HepG2 (cell line): ENCODE measurements around the gene SOX5. TPM values are rescaled to one million over a fixed set of nuclear protein-coding genes. Genes with fewer than 3 reads are reported as not detected.

ENCODE experiments used
- ATAC-seq: fragments of 200-7000 bp; cut with Tn5 transposase; 3 replicates; pipeline ENCODE4 v1.9.1; 2020; ENCODE audit warnings: mild to moderate bottlenecking, moderate library complexity
- BruUV-seq: library from RNA; stranded (reverse); fragments of 400-500 nt; replicated peaks from 2 replicates; lab custom pipeline; 2021; lab: Mats Ljungman, UMichigan
- CTCF ChIA-PET: fragments of 300-600 bp; formaldehyde crosslinking; extraction: SDS; loops from one replicate; lab custom pipeline; 2021; ENCODE audit warnings: low total read pairs, inconsistent platforms, low intra/inter-chr PET ratio; lab: Yijun Ruan, JAX
- POLR2A ChIA-PET: fragments of 350-600 bp; sonication (Branson Sonifier 250); formaldehyde crosslinking; loops from one replicate; lab custom pipeline; 2020; ENCODE audit warnings: antibody characterized with exemption, inconsistent platforms; lab: Yijun Ruan, JAX
- DNase-seq: peaks from one replicate; pipeline ENCODE4 v3.0.0-alpha.2; 2015; ENCODE audit warnings: low spot score
- FAIRE-seq: peaks from 3 replicates; lab custom pipeline; 2011; peaks lifted over from hg19 to GRCh38; lab: Jason Lieb, UNC
- H2AFZ ChIP-seq: one replicate; pipeline ENCODE4 v1.6.1; 2011; ENCODE audit warnings: low read length, inconsistent platforms
- H3K27ac ChIP-seq: fragments of 300-600 bp; 3 replicates; pipeline ENCODE4 v1.8.0; 2011; ENCODE audit warnings: mixed run types, mild to moderate bottlenecking, mixed read lengths, low read length, inconsistent platforms; ENCODE audit not compliant: insufficient read depth; ENCODE audit errors: extremely low read length
- H3K27me3 ChIP-seq, 2 experiments: fragments of 200-600 bp in 1 of 2; 2 replicates in 1 of 2; 3 replicates in 1 of 2; pipeline versions ENCODE4 v1.6.0 to v1.8.0; 2011; ENCODE audit warnings: low read length in 2 of 2, mild to moderate bottlenecking in 2 of 2, moderate library complexity in 2 of 2, inconsistent platforms in 1 of 2; ENCODE audit not compliant: insufficient read depth in 2 of 2, control insufficient read depth in 1 of 2
- H3K36me3 ChIP-seq, 2 experiments: fragments of 200-600 bp in 1 of 2; replicated peaks in 1 of 2; 2 replicates in 1 of 2; 3 replicates in 1 of 2; pipeline versions ENCODE4 v1.5.1 to v1.8.0; 2011; ENCODE audit warnings: low read length in 2 of 2, inconsistent platforms in 1 of 2; ENCODE audit not compliant: insufficient read depth in 2 of 2, control insufficient read depth in 1 of 2
- H3K4me1 ChIP-seq: 2 replicates; pipeline ENCODE4 v1.5.1; 2012; ENCODE audit warnings: low read length, inconsistent platforms; ENCODE audit not compliant: insufficient read depth
- H3K4me2 ChIP-seq: 2 replicates; pipeline ENCODE4 v1.6.0; 2011; ENCODE audit warnings: low read depth, low read length, inconsistent platforms
- H3K4me3 ChIP-seq, 3 experiments: fragments of 200-600 bp in 1 of 3; sonication (generic), shearing (Covaris generic) in 1 of 3; replicated peaks in 1 of 3; 2 replicates each; pipeline ENCODE4 v1.5.1; 2011 to 2016; ENCODE audit warnings: low read length in 3 of 3, inconsistent platforms in 2 of 3, low read depth in 2 of 3, mild to moderate bottlenecking in 2 of 3, control low read depth in 1 of 3, mixed read lengths in 1 of 3; ENCODE audit not compliant: insufficient read depth in 1 of 3
- H3K79me2 ChIP-seq: one replicate; pipeline ENCODE4 v1.6.1; 2011; ENCODE audit warnings: low read length, inconsistent platforms; ENCODE audit not compliant: insufficient read depth
- H3K9ac ChIP-seq: 2 replicates; pipeline ENCODE4 v1.6.0; 2011; ENCODE audit warnings: mild to moderate bottlenecking, low read depth, low read length, inconsistent platforms; ENCODE audit not compliant: insufficient read depth
- H3K9me3 ChIP-seq: 2 replicates; pipeline ENCODE4 v1.5.1; 2012; ENCODE audit warnings: mild to moderate bottlenecking, low read length
- H4K20me1 ChIP-seq: 2 replicates; pipeline ENCODE4 v1.6.0; 2011; ENCODE audit warnings: inconsistent platforms, mild to moderate bottlenecking, low read length, moderate library complexity; ENCODE audit not compliant: insufficient read depth
- ATF7 ChIP-seq, 2 experiments: fragments of 450-650 bp in 1 of 2; sonication (generic) in 1 of 2; formaldehyde crosslinking in 1 of 2; IDR thresholded peaks; 2 replicates each; pipeline versions ENCODE4 v1.4.0 to v1.6.1; 2016 to 2020; ENCODE audit warnings: antibody characterized with exemption in 1 of 2, mild to moderate bottlenecking in 1 of 2, missing genetic modification reagents in 1 of 2
- FUBP1 ChIP-seq: sonication (generic); formaldehyde crosslinking; IDR thresholded peaks from 2 replicates; pipeline ENCODE4 v1.5.1; 2020; ENCODE audit warnings: missing genetic modification reagents, mild to moderate bottlenecking, borderline replicate concordance
- GLI4 ChIP-seq: sonication (generic); formaldehyde crosslinking; IDR thresholded peaks from 2 replicates; pipeline ENCODE4 v1.5.1; 2020; ENCODE audit warnings: missing genetic modification reagents, mild to moderate bottlenecking, moderate library complexity, borderline replicate concordance
- HMG20B ChIP-seq: conservative IDR thresholded peaks from 2 replicates; pipeline ENCODE4 v1.6.1; 2016; ENCODE audit warnings: missing genetic modification reagents, missing compliant biosample characterization
- PHF8 ChIP-seq: sonication (generic); formaldehyde crosslinking; IDR thresholded peaks from 2 replicates; pipeline ENCODE4 v1.5.0; 2020; ENCODE audit warnings: missing genetic modification reagents
- PREB ChIP-seq: sonication (generic); formaldehyde crosslinking; IDR thresholded peaks from 2 replicates; pipeline ENCODE4 v1.4.0; 2020; ENCODE audit warnings: missing genetic modification reagents
- SMARCC2 ChIP-seq: fragments of 450-650 bp; IDR thresholded peaks from 2 replicates; pipeline ENCODE4 v1.6.1; 2017; ENCODE audit warnings: antibody characterized with exemption, mild to moderate bottlenecking
- TFE3 ChIP-seq: IDR thresholded peaks from 2 replicates; pipeline ENCODE4 v1.6.1; 2016
- THRA ChIP-seq: sonication (generic); formaldehyde crosslinking; IDR thresholded peaks from 2 replicates; pipeline ENCODE4 v1.4.0; 2020; ENCODE audit warnings: missing genetic modification reagents, borderline replicate concordance
- WGBS: methylation state at CpG from one replicate; pipeline ENCODE4 v1.1.6; 2017; ENCODE audit warnings: low lambda C conversion rate; 5-methylcytosine and 5-hydroxymethylcytosine counted together
- in situ Hi-C: cut with HindIII; loops from 2 replicates; pipeline ENCODE4 v1.10.0; 2017; ENCODE audit warnings: low pct_unique_long_range_greater_than_20kb; ENCODE audit not compliant: extremely low pct_ligation_motif_present
- intact Hi-C: fragments of 100-400 bp; cut with micrococcal nuclease; formaldehyde crosslinking; loops from one replicate; pipeline ENCODE4 v1.10.0; 2022; ENCODE audit not compliant: unreplicated experiment
- polyA plus RNA-seq, 8 experiments: library from polyadenylated mRNA; depleted of rRNA in 3 of 8; stranded (reverse) in 7 of 8; unstranded in 1 of 8; fragments of >200 nt; fragmentation: Illumina TruSeq in 4 of 8; extraction: Trizol in 4 of 8; gene quantifications; 2 replicates each; pipeline versions ENCODE4 v1.2.1 to v1.2.3, GENCODE V29; 2011 to 2016; ENCODE audit warnings: low read depth in 4 of 8, missing spikeins in 1 of 8, mixed read lengths in 1 of 8; ENCODE audit not compliant: insufficient read depth in 1 of 8
- total RNA-seq, 5 experiments: library from RNA; depleted of rRNA; stranded (reverse); fragments of >200 nt; fragmentation: Illumina TruSeq; extraction: Trizol; gene quantifications; 2 replicates each; pipeline ENCODE4 v1.2.3, GENCODE V29; 2016; ENCODE audit warnings: low read depth in 1 of 5

The SOX5 gene
- total and polyA plus RNA-seq, 2 of the 13 experiments (the other 11 are each of a cell fraction or from before 2014, with no cell fraction given) = 18.5 to 76.4 TPM

- TF ChIP-seq PHF8 (no peak), PREB (CRISPR knock-in tag) (no peak), SMARCC2 (no peak), THRA (CRISPR knock-in tag) (no peak), GLI4 (CRISPR knock-in tag) (no peak), HMG20B (CRISPR knock-in tag) (no peak), FUBP1 (no peak)
Observed at GRCh38 chr12:23502259-23502658, 447.2 kb downstream of the SOX5 start (continued).

GRCh38 chr12:23495472-23495871, 454.0 kb downstream of the SOX5 start:
- FAIRE-seq (no peak), ATAC-seq (no peak), DNase-seq (no peak)
- H4K20me1 ChIP-seq = no peaks in the 10 kb centered on the region
- H3K9me3 ChIP-seq = 0 out of 2 replicates have a peak, but pooled peaks cover 6% of the 10 kb centered on the region
- intact Hi-C loops (no loop called here), in situ Hi-C loops (no loop called here)
- no peak overlapping the region for H2AFZ ChIP-seq
- BruUV-seq = no TSS peak
- no peak overlapping the region for H3K27ac ChIP-seq
- H3K79me2 ChIP-seq = no peaks in the 10 kb centered on the region
- no peak overlapping the region for H3K4me2 ChIP-seq
- no peaks in the 10 kb centered on the region for H3K36me3 ChIP-seq
- H3K27me3 ChIP-seq = no peaks in the 10 kb centered on the region; a peak in 1 of 5 replicates
- H3K9ac ChIP-seq = no peak overlapping the region
- ChIA-PET CTCF (no interaction called here), POLR2A (no interaction called here)
- 15% methylated on average over 2 of the region's 2 CpGs for WGBS
- H3K4me1 ChIP-seq = peaks cover 10% of the 10 kb centered on the region
- no peak overlapping the region for H3K4me3 ChIP-seq
- TF ChIP-seq TFE3 (no peak), ATF7 (IDR thresholded peaks at IDR 0.05) (peak; percentile 61; the same call in 1 of the 2 replicates), ATF7 (CRISPR knock-in tag; IDR thresholded peaks at IDR 0.05) (no peak)
